Activated gamma-delta T cell treated with Interleukin-2 at 50 U/mL for 16 hours (primary cell): ENCODE measurements around the gene CCDC188.

Source experiments
- DNase-seq: peaks from one replicate; pipeline ENCODE4 v3.0.0-alpha.2; 2020

CCDC188 gene

DNA sequence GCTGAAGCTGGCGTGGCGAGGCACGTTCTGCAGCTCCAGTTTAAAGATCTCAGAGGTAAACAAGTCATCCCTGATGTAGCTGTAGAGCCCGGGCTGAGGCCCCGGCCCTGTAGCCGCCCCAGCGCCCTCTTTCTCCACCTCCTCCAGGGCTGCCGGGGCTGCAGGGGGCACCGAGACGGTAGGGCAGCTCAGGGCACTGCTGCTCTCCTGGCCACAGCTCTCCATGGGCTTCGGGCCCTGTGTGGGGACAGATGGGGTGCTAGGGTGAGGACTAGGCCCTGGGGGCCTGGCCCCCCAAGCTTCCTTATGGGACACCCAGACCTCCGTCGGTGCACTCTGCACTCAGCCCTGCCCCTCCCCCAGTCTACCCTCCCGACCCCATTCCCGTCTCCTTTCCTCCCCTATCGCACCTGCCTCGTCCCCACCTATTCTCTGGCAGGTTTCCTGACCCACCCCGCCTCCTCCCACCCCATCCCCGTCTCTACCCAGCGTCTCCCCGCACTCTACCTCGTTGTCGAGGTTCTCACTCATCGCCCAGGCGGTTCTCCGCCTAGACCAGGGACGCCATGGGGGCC lies 34.4 kb downstream of the CCDC188 start:
- DNase-seq, result no peak

DNA sequence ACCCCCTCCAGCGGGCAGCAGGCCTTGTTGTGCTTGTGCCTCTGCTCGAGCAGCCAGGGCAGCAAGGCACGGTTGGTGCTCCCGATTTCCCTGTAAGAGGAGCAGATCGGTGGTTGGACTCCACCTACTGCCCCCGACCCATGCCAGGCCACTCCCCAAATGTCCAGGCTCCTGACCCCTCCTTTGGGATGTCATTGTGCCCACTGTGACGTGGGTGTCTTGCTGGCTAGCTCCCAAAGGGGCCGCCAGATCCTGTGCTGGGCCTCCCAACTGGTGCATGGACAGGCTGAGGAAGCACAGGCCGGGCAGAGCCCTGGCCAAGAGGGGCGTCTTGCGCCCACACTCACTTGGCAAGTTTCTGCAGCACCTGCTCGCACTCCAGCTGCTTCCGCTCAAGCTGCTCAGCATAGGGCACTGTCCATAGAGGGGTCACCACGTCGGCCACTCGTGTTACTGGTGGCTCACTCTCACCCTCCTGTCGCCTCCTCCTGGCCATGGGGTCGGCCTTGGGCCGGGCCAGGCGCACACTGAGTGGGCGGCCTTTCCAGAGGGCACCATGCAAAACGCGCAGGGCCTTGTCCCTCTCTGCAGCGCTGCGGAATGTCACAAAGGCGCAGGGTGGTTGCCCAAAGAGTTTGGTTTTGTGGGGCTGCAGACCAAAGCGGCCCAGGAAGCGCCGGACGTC lies 35.0 kb downstream of the CCDC188 start, which contains the start of gene RANBP1:
Gene RANBP1, plus strand, starts transcription at position 414 of the 685 bp plus-strand sequence. Its CDS starts 81 bp downstream, at position 495.
- DNase-seq, result no peak

DNA sequence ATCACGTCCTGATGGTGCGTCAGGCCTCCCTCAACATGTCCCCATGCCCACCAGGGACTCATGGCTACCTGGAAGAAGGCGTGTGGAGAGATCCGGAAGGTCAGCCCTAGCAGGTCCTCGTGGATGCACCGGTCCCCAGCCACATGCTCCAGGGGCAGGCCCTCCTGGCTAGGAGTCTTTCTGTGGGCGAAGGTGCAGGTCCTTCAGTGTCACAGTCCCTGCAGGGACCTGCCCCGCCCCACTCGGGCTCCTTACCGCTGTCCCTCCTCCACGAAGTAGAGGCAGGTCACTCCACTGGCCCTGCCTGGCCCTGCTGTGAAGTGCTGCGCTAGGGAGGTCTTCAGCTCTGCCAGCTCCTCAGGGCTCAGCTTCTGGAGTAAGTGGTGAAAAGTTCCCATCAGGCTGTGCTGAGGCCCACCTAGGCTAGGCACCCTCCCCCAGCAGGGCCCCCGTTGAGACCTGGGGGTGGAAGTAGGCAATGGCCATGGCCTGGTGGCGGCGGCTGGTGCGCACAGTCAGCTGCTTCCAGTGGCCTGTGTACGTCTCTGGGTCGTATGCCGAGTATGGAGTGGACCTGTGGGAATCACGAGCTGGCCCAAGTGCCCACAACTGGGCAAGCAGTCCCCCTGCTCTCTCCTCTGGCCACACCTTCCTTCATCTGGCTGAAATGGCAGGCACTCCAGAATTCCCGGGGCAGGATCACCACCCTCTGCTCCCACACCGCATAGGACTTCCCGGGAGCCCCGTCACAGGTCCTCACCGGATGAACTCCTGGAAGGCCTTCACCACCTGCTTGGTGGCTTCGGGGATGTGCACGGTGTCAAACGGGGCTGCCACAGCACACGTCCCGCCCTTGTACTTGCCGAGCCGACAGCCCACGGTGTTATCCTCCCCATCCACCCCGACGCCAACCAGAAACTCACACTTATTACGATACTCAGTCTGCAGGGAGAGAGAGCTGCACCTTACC lies 36.1 kb downstream of the CCDC188 start:
- no peak for DNase-seq

DNA sequence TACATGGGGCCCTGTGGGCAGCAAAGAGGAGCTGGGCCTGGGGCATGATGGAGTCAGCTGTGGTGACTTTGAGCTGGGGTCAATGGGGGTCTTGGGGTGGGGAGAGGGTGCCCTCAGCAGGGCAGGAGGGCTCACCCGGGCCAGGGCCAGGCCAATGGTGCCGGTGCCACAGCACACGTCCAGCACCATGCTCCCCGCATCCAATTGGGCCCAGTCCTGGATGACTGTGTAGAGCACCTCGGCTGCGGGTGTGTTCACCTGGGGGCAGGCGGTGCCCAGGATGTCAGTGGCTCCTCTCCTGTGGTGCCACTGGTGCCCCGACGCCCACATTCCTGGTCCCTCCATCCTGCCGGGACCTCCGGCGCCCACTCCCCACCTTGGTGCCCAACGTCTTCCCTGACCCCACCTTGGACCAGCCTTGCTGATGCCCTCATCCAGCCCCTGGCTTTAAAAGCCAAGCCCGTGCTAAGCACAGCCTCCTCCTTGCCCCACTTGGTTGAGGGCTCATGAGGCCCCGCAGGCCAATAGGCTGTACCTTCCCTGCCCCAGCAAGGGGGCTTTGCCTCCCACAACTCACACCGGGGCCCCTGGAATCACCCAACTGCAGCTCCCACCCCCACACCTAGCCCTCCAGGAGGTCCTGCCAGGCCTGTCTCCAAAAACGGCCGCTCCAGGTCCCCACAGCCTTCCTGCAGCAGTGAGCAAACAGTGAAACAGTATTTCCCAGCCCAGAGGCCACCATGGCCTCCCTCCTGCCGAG lies 37.1 kb downstream of the CCDC188 start:
- DNase-seq, result no peak

DNA sequence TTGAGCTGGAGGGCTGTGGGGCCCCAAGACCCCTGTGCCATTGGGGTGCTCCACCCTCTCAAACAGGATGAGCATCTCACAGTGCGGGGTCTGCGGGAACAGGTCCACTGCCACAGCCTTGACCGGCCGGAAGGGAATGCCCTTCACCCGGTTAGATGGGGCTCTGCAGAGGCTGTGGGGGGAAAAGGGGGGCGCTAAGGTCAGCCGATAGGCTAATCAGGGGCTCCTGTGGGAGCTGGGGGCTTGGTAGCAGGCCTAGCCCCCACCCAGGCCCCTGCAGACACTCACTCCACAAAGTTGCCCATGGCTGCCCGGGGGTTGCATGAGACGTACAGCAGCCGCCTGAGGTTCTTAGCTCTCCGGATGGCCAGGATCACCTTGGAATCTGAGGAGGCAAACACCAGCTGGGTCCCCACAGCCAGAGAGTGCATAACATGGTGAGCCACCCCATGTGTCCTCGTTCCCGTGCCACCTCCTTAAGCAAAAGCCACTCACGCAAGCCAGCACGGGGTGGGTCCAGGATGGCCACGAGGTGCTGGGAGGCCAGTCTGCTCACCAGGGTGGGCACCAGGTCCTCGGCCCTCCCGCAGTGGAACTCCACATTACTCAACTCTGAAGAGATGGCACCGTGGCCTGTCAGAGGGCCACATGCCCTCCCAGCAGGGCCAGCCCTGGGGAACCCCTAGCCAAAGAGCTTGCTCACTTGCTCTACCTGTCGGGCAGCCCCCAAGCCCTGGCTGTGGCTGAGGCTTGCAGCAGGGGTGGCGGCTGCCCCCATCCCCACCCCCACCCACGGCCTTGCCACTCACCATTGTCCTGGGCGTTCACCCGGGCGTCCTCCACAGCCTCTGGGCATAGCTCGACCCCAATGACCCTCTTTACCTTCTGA lies 38.0 kb downstream of the CCDC188 start:
- DNase-seq, result no peak

DNA sequence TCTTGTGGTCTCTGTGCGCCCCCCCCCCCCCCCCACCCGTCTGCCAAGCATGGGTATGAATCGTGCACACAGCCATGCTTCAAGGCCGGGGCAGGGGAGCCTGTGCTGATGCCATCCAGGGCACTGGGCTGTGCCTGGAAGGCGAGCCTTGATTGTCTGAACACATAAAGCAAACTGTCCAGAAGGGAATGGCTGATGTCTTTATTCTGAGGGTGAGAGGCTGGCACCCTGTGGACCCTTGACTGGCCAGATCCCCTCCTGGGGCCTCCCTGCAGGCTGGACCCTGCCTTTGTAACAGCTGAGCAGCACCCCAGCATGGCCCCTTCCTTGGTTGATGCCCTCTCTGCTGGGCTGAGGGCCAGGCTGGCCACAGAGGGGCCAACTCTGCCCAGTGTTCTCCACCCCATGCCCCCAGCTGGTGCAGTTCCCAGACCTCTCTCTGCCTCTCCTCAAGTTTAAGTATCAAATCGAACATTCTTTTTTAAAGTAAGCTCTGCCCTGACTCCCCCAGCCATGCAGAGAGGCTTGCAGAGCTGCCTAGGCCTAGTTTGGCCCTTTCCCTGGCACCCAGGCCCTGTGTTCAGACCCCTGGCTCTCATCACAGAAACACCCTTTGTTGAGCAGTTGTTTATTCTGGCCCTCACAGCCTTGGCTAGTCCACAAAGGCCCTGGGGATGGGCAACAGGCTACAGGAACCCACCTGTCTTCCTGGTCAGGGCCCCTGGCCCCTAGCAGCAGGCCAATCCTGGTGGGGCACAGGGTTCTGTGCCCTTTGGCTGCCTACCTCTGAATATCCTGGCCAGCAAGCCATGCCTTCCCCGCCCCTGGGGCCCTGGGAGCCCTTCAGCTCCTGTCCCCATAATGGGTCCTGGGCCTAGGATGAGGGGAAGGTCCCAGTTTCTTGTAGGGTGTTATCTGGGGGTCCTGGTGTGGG lies 38.9 kb downstream of the CCDC188 start:
- DNase-seq, result no peak

DNA sequence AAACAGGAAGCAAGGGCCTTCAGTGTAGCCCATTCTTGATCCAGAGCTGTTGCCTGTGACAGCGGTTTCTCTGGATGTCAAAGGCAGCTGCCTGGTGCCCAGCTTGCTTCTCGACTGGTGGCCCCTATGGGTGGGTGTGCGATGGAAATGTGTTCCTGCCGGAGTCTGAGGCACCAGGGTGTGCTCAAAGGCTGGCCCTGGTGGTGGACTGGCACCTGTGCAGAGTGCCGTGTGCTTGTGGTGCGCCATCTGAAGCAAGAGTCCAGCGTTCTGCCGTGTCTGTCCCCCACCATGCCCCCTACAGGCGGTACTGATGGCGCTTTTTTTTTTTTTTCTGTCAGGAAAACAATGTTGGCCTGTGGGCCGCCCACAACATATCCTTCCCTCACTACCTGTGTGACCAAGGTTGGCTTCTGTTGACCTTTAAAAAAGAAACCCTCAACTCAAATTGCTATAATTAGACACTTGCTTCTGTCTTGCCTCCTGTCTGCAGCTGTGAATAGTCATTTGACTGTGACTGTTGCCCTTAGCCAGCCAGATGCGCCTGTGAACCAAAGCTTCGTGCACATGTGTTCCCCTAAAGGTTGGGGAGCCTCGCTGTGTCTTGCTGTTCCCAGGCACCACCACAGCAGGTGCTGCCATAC lies 39.7 kb downstream of the CCDC188 start:
- peak; percentile 37 for DNase-seq

DNA sequence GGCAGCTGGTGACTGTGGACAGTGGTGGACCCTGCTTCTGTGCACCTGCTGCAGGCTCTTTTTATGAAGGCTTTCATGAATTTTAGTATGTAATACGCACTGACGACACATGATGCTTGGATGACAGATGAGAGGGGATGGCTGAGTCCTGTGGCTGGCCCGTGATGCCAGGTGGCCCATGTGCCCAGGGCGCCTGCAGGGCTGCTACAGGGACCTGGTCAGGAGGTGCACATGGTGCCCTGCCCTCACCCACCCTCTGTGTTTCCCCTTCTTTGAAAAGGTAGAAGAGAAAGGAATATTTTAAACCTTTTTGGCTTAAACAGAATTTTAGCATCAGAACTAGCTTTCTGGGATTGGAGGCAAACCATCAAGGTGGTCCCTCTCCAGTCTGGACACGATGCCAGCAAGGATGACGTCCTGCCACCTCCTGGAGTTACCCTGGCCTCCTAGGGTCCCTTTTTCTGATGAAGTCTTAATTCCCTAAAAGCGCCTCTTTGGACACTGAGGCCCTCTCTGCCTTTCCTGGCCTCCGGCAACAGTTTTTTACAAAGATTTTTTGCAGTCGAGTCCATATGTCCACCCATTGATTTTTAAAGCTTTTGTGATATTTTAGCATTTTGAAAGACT lies 40.4 kb downstream of the CCDC188 start:
- DNase-seq, result no peak

DNA sequence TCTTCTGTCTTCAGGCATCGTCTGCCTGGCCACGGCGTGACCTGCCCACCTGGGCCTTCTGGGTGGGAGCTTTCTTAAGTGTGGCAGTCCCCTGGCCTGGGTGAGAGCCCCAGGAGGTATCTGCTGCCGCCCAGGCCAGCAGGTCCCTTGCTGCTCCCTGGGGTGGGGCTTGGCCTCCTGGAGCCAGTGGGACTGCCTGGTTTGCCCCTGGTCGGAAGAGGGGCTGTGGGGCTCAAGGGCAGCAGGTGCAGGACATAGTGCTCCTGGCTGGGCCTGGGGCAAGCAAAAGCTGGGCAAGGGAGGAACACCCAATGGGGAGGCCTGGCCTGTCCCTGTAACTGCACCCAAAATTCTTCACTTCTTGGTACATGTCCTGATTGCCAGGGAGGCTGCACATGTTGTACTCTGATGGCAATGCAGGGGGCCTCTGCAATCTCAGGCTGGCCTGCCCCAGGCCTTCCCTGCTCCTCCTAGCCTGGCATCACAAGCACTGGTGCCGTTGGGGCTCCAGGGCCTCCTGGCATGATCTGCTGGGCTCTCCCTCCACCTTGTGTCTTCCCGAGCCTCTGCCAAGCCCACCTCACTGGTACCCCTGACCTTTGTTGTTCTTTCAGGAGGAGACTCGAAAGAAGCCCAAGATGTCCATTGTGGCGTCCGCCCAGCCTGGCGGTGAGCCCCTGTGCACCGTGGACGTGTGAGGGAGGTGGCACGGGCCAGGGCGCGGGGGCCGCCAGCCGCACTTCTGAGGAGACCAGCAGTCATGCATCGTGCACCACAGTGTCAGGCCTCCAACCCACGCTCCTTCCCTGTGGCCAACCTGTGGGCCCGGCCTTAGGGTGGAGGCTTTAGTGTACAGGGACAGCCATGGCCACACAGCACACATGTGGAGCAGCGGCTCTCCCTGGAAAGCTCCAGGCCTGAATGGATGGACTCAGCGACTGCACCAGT lies 41.2 kb downstream of the CCDC188 start:
- no peak for DNase-seq

DNA sequence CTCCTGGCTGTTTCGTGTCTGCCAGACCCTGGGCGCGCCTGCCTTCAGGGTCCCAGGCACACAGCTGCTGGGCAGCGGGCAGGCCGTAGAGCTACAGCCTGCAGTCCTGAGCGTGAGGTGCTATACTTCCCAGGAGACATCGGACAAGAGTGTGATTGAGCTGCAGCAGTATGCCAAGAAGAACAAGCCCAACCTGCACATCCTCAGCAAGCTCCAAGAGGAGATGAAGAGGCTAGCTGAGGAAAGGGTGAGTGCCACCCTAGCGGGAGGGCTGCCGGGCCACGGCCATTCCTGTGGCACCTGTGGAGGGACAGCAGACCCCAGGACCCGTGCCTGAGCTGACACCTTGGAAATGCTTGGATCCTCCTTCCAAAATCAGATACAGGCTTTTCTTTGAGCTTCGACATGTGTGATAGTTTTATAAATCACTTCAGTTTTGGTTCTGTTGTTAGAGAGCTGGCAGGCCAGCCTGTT lies 42.1 kb downstream of the CCDC188 start:
- DNase-seq, result no peak

DNA sequence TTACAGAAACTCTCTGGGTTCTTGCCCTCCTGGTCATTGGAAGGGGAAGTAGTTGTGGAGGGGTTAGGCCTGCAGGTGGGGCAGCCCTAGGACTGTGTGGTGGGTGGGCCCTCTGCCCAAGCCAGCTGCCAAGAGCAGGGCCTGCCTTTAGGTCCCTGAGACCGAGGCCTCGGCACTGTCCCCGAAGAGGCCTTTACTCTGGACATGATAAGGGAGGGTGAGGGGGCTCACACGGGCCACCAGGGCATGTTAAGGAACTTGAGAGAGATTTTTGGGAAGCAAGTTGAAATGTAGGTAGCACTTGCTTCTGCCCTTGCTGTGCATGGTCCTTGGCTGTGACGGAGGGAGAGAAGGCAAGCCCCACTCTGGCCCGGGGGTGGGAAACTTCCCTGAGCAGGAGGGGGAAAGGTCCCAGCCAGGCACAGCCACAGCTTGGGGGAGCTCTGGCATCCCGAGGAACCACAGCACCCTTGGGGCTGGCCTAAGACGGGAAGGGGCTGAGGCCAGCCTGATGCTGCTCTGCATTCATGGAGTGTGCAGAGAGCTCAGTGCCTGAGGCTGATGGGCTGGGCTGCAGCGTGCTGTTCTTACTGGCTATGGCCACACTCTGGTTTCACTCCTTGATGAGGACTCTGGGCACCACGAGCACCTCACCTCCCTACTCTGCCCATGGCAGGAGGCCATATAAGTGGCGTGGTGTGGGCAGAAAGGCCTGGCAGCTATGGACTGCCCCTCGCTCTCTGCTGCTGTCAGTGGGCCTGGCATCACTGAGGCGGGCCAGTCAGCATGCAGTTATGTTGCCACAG lies 42.7 kb downstream of the CCDC188 start:
- no peak for DNase-seq

DNA sequence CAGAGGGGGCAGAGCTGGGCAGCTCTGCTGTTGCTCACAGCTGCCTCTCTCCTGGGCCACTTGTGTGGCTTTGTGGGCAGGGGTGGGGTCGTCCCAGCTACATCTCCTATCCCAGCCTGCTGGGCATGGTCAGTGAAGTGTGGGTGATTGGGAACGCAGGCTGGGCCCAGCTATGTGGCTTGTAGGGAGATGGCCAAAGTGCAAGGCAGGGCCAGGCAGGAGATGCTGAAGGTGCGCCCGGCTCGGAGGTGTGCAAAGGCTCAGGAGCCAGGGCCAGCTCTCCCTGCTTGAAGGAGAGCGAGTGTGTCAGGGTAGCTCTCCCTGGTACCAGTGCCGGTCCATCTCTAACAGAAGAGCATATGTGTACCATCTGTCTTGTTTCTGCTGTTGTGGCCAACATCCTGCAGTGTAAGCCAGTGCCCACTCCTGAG lies 43.4 kb downstream of the CCDC188 start:
- DNase-seq, result no peak

DNA sequence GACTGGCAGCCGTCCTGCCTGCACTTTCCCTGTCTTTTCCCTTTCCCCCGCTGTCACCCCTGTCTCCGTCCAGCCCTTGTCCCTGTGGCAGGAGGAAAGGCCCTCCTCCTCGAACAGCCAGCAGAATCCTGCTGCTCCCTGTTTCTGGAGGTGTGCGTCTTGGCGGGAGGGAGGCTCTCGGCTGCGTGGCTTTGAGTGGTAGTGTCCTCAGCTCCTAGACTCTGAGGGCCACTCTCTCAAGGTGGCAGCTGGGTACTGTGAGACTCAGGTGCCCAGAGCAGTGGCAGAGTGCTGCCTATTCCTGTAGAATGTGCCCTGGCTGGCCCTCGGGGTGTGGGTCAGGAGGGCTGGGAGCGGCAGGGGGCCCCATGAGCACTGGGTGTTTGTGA lies 44.0 kb downstream of the CCDC188 start:
- DNase-seq, result no peak

DNA sequence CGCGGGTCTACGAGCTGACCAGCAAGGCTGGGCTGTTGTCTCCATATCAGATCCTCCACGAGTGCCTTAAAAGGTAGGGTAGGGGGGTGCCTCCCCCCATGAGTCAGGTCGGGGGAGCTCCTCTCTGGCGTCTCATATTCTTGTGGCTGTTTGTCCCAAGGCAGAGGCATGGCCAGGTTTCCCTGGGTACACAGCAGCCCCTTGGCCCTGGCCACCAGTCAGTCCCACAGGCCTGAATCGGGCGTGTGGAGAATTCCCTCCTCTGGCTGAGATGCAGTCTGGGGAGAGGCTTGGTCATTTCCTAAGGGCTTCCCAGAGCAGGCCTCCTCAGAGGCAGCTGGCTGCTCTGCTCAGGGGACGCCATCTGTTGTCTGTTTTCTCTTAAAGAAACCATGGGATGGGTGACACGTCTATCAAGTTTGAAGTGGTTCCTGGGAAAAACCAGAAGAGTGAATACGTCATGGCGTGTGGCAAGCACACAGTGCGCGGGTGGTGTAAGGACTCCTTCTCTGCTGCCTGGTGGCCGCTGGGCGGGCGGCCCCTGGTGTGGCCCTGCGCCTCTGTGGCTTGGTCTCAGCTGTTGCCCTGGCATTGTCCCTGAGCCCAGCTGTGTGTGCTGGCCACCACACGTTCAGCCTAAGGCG lies 44.5 kb downstream of the CCDC188 start:
- no peak for DNase-seq

DNA sequence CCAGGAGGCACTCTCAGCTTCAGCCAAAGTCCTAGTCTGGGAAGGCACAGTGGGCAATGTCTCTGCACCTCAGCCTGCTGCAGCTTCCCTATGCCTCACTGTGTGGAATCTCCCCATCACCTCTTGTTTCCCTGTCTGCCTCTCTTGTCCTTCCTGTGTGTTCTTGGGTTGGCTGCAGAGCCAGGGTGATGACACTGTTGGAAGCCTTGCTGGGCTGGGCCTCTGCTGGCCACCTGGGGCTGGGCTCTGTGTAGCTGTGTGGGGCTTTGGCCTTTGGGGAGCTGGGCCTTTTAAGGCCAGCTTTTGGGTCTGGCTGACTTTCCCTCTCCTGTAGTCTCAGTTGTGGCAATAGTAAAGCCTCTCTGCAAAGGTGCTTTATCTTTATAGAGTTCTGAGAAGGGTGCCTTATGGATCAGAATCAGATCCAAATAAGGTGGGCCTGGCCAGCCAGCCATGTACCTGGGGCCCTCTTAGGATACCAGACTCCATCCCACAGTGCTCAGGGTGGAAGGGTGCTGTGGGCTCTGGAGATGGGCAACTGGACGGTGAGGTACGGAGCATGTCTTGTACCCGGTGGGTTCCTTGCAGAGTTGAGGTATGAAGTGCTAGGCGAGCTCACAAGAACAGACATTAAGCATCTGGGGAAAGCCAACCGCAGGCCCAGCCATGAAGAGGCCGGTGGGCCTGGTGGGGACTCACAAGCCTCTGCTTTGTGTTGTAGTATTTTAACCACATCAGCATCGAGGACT lies 45.2 kb downstream of the CCDC188 start:
- DNase-seq, result no peak

DNA sequence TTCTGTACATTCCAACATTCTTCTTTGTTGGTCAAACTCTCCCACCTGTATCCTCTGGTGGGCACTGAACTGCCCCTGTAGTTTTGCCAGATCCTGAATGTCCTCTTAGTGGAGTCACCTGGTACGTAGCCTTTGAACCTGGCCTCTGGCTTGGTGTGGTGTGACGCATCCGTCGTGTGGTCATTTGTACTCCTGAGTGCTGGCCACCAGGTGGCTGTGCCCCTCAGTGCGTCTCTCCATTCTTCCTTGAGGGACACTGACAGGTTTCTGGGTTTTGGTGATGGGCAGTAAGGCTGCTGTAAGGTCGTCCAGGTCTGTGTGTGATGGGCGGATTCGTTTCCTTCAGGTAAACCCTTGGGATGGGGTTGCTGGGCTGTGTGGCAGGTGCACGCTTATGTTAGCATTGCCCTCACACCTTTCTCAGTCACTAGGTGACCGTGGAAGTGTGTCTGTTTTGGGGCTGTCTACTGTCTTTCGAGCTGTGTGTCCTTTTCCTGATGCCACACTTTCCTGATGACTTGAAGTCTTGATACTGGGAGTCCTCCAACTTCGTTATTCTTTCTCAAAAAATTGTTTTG lies 48.6 kb downstream of the CCDC188 start:
- no peak for DNase-seq
